IgD-negative memory B cell (primary cell): ENCODE results near the gene A4GALT. TPM values are rescaled to one million over a fixed set of nuclear protein-coding genes. Genes with fewer than 3 reads are reported as not detected.
A peak's percentile ranks its signal among the peaks of the same experiment; 100 is the strongest.

Experiments used
- H3K27ac Mint-ChIP-seq, 3 donors: one replicate each; pipeline ENCODE4 v1.8.0; 2020 to 2022; ENCODE audit warnings: mild to moderate bottlenecking in 3 of 3, mixed read lengths in 3 of 3, moderate library complexity in 1 of 3
- H3K27me3 Mint-ChIP-seq: one replicate; pipeline ENCODE4 v1.8.0; 2021; ENCODE audit warnings: mixed read lengths
- H3K36me3 Mint-ChIP-seq: one replicate; pipeline ENCODE4 v1.8.0; 2020; ENCODE audit warnings: mild to moderate bottlenecking, mixed read lengths
- H3K4me1 Mint-ChIP-seq, 3 donors: one replicate each; pipeline ENCODE4 v1.8.0; 2020 to 2022; ENCODE audit warnings: mixed read lengths in 3 of 3, mild to moderate bottlenecking in 1 of 3
- H3K4me3 Mint-ChIP-seq, 4 donors: one replicate each; pipeline ENCODE4 v1.8.0; 2020 to 2022; ENCODE audit warnings: mild to moderate bottlenecking in 4 of 4, mixed read lengths in 4 of 4, moderate library complexity in 3 of 4
- H3K9me3 Mint-ChIP-seq, 3 donors: one replicate each; pipeline ENCODE4 v1.8.0; 2020 to 2021; ENCODE audit warnings: mixed read lengths in 3 of 3, mild to moderate bottlenecking in 1 of 3
- polyA plus RNA-seq: library from polyadenylated mRNA; unstranded; fragments of 300-500 nt; fragmentation: Illumina TruSeq; gene quantifications from one replicate; pipeline ENCODE4 v1.2.3, GENCODE V29; 2021

The A4GALT gene
- polyA plus RNA-seq, 1 donor from 2014 or later = not detected

GRCh38 chr22:42646569-42647525, 73.8 kb downstream of the A4GALT start:
- Mint-ChIP-seq H3K4me1 (peaks cover 24 to 32% (median 28%) of the 10 kb centered on the region in 3 donors), H3K4me3 (peak overlapping the region; percentile 39 to 99 (median 64)), H3K27ac (peak overlapping the region in 2 of 3 donors; percentile 42 to 88), H3K9me3 (no peaks in the 10 kb centered on the region), H3K36me3 (peaks cover 3% of the 10 kb centered on the region), H3K27me3 (no peaks in the 10 kb centered on the region)

GRCh38 chr22:42645938-42646568, 74.6 kb downstream of the A4GALT start:
- Mint-ChIP-seq H3K27ac (peak overlapping the region in 2 of 3 donors; percentile 58 to 88), H3K4me3 (peak overlapping the region in 3 of 4 donors; percentile 27 to 72 (median 64)), H3K4me1 (peaks cover 24 to 33% (median 32%) of the 10 kb centered on the region in 3 donors), H3K9me3 (no peaks in the 10 kb centered on the region), H3K27me3 (no peaks in the 10 kb centered on the region), H3K36me3 (peaks cover 3% of the 10 kb centered on the region)

- no peaks in the 10 kb centered on the region for H3K27me3 Mint-ChIP-seq
- peaks cover 3% of the 10 kb centered on the region for H3K36me3 Mint-ChIP-seq
- peak overlapping the region in 2 of 3 donors; percentile 16 to 59 for H3K27ac Mint-ChIP-seq
- peaks cover 24 to 36% (median 34%) of the 10 kb centered on the region in 3 donors for H3K4me1 Mint-ChIP-seq
- H3K9me3 Mint-ChIP-seq = no peaks in the 10 kb centered on the region
- peak overlapping the region in 3 of 4 donors; percentile 50 to 72 (median 64) for H3K4me3 Mint-ChIP-seq
Observed at GRCh38 chr22:42645341-42645937, 75.2 kb downstream of the A4GALT start.

- Mint-ChIP-seq H3K27me3 (no peaks in the 10 kb centered on the region), H3K9me3 (no peaks in the 10 kb centered on the region), H3K27ac (peak overlapping the region in 1 of 3 donors; percentile 59), H3K4me1 (peaks cover 24 to 39% (median 32%) of the 10 kb centered on the region in 3 donors), H3K36me3 (peaks cover 3% of the 10 kb centered on the region), H3K4me3 (peak overlapping the region in 3 of 4 donors; percentile 17 to 68 (median 64))
Observed at GRCh38 chr22:42644422-42645340, 76.0 kb downstream of the A4GALT start.

- H3K27ac Mint-ChIP-seq = peak overlapping the region in 2 of 3 donors; percentile 23 to 59
- peak overlapping the region in 3 of 4 donors; percentile 16 to 71 (median 47) for H3K4me3 Mint-ChIP-seq
- no peaks in the 10 kb centered on the region for H3K9me3 Mint-ChIP-seq
- H3K36me3 Mint-ChIP-seq = peaks cover 3% of the 10 kb centered on the region
- H3K27me3 Mint-ChIP-seq = no peaks in the 10 kb centered on the region
- H3K4me1 Mint-ChIP-seq = peaks cover 24 to 39% (median 32%) of the 10 kb centered on the region in 3 donors
Observed at GRCh38 chr22:42643634-42644421, 76.8 kb downstream of the A4GALT start.

- Mint-ChIP-seq H3K27ac (peak overlapping the region in 1 of 3 donors; percentile 87), H3K4me1 (peaks cover 24 to 37% (median 29%) of the 10 kb centered on the region in 3 donors), H3K9me3 (no peaks in the 10 kb centered on the region), H3K4me3 (peak overlapping the region in 3 of 4 donors; percentile 55 to 66 (median 61)), H3K36me3 (peaks cover 3% of the 10 kb centered on the region), H3K27me3 (no peaks in the 10 kb centered on the region)
Observed at GRCh38 chr22:42642806-42643633, 77.7 kb downstream of the A4GALT start.

Other genes starting within 250 kb of the A4GALT start
- gene RRP7A, start 201.1 kb downstream of the A4GALT start, polyA plus RNA-seq = 74.7 TPM
- gene SERHL2, start 166.9 kb downstream of the A4GALT start, polyA plus RNA-seq = 4.5 TPM
- 78.2 TPM for gene POLDIP3, start 106.0 kb downstream of the A4GALT start, polyA plus RNA-seq
- 0.51 TPM for gene ATP5MGL, start 80.3 kb downstream of the A4GALT start, polyA plus RNA-seq
- gene CYB5R3, start 71.5 kb downstream of the A4GALT start, polyA plus RNA-seq = 138 TPM
- 25.5 TPM for gene ARFGAP3, start 136.4 kb upstream of the A4GALT start, polyA plus RNA-seq